Measurements from ENCODE around the gene GRPEL2.

The GRPEL2 gene

DNA sequence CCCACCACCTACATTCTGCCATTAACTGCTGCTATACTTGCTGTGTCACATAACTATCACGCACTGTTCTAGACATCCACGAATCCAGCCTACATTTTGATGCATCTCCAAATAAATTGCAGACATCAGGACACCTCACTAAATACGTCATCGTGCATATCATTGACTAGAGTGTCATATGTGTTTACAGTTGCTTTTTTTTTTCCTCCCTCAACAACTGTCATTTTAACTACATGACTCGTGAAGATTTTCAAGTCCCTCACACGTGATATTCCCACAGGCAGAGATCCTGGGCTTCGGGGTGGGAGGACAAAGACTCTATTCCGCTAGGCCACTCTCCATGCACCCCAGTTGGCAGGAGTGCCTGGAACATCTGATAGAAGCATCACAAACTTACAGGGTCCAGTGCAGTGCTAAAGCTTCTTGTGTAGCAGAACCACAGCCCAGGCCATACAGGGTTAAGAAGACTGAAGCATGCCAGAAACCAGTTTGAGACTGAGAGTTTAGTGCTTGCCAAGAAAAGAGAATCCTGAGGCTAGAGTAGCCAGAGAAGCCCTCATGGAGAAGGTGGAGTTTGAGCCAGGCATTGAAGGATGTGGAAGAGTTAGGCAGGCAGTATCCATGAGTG, 13.7 kb downstream of the GRPEL2 start:
- Histone ChIP-seq H3K36me3 (ENCODE audit: control insufficient read depth in 2 of 2, insufficient read depth in 1 of 2, low read length in 2 of 2) (peaks cover 0 to 20% of the 10 kb centered on the region in 2 experiments; a peak in 2 of 3 replicates), H3K4me1 (ENCODE audit: control insufficient read depth, insufficient read depth, low read length) (no peaks in the 10 kb centered on the region), H3K9me3 (ENCODE audit: control insufficient read depth, insufficient read depth, low read depth, low read length) (no peaks in the 10 kb centered on the region), H3K27ac (ENCODE audit: extremely low read depth, low read depth, low read length) (no peak overlapping the region), H3K4me3 (ENCODE audit: low read depth, low read length) (no peak overlapping the region)
- TF ChIP-seq TCF7L2 (IDR thresholded peaks at IDR 0.05; ENCODE audit: borderline replicate concordance, low read depth, low read length): no peak
- no peak for TF ChIP-seq ZNF169 (tag by site-specific recombination; IDR thresholded peaks at IDR 0.05)
- no peak for TF ChIP-seq ZNF658 (tag by site-specific recombination; IDR thresholded peaks at IDR 0.05)
- no peak for TF ChIP-seq BCL11B (tag by site-specific recombination; IDR thresholded peaks at IDR 0.05; ENCODE audit: low read depth)
- no peak for TF ChIP-seq ZNF530 (tag by site-specific recombination; IDR thresholded peaks at IDR 0.05; ENCODE audit: low read depth)
- TF ChIP-seq ZNF544 (tag by site-specific recombination; IDR thresholded peaks at IDR 0.05): no peak
- no peak for TF ChIP-seq ZBTB48 (tag by site-specific recombination; IDR thresholded peaks at IDR 0.05)
- no peak for TF ChIP-seq ZNF629 (tag by site-specific recombination; IDR thresholded peaks at IDR 0.05)
- TF ChIP-seq ZNF426 (tag by site-specific recombination; IDR thresholded peaks at IDR 0.05): no peak
- TF ChIP-seq, protein P1, sequence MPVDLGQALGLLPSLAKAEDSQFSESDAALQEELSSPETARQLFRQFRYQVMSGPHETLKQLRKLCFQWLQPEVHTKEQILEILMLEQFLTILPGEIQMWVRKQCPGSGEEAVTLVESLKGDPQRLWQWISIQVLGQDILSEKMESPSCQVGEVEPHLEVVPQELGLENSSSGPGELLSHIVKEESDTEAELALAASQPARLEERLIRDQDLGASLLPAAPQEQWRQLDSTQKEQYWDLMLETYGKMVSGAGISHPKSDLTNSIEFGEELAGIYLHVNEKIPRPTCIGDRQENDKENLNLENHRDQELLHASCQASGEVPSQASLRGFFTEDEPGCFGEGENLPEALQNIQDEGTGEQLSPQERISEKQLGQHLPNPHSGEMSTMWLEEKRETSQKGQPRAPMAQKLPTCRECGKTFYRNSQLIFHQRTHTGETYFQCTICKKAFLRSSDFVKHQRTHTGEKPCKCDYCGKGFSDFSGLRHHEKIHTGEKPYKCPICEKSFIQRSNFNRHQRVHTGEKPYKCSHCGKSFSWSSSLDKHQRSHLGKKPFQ (tag by site-specific recombination; IDR thresholded peaks at IDR 0.05): no peak
- TF ChIP-seq, protein P2, sequence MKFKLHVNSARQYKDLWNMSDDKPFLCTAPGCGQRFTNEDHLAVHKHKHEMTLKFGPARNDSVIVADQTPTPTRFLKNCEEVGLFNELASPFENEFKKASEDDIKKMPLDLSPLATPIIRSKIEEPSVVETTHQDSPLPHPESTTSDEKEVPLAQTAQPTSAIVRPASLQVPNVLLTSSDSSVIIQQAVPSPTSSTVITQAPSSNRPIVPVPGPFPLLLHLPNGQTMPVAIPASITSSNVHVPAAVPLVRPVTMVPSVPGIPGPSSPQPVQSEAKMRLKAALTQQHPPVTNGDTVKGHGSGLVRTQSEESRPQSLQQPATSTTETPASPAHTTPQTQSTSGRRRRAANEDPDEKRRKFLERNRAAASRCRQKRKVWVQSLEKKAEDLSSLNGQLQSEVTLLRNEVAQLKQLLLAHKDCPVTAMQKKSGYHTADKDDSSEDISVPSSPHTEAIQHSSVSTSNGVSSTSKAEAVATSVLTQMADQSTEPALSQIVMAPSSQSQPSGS (tag by site-specific recombination; IDR thresholded peaks at IDR 0.05; ENCODE audit: low read depth): 0 out of 2 replicates have a peak, but pooled peaks have one; percentile 4
- TF ChIP-seq ZNF394 (tag by site-specific recombination; IDR thresholded peaks at IDR 0.05; ENCODE audit: borderline replicate concordance): peak; percentile 45; the same call in 1 of the 2 replicates
- CTCF ChIA-PET: interaction anchor here (0.6 to 1.3 kb wide), 2 partner anchors 13 to 42 kb away, joined by 3 to 4 read pairs; no protein-coding TSS in a partner anchor
- POLR2A ChIA-PET: interaction anchor here (1.2 to 5.6 kb wide), 3 partner anchors 14 to 42 kb away, joined by 3 to 77 read pairs (median 3); partner anchors contain the start of gene GRPEL2

DNA sequence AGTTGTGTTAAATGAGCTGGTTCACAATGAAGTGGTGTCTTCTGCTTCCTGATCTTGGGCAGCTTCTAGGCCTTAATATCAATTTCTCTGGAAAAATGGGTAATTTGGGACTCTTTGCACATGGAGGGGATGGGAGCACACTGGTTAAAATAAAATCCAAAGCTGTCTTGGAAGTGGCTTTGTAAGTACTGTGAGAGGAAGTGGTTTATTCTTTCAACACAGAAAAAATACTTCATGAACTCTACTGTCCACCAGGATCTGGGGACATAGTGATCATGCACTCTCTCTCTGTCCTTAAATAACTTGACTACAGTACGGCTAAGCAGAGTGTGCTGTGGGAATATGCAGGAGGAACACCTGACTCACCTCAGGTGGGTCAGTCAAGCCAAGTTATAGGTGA, 15.0 kb downstream of the GRPEL2 start:
- POLR2A ChIA-PET: interaction anchor here (0.5 to 0.9 kb wide), 2 partner anchors 15 to 603 kb away, joined by 3 read pairs; partner anchors contain the start of gene GRPEL2
- CTCF ChIA-PET: interaction anchor here (0.6 to 15.5 kb wide), 4 partner anchors 11 to 75 kb away, joined by 3 to 212 read pairs (median 9); no protein-coding TSS in a partner anchor
- H3K4me1 ChIP-seq (ENCODE audit: control insufficient read depth, insufficient read depth, low read length): no peaks in the 10 kb centered on the region

DNA sequence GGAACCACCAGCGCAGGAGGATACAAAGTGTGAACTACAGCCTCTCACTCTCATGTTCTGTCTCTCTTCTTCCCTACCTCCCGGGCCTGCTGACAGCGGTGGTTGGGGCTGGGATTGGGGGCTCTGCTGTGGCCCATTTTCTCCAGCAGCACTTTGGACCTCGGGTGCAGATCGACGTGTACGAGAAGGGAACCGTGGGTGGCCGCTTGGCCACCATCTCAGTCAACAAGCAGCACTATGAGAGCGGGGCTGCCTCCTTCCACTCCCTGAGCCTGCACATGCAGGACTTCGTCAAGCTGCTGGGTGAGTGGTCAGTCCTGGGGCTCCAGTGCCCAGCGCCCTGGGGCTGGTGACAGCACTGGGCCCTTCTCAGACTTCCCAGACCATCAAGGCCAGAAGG, 17.2 kb downstream of the GRPEL2 start:
- CTCF ChIA-PET: interaction anchor here (0.8 to 15.5 kb wide), 2 partner anchors 11 to 73 kb away, joined by 3 to 212 read pairs; no protein-coding TSS in a partner anchor
- no peaks in the 10 kb centered on the region for H3K4me1 ChIP-seq (ENCODE audit: control insufficient read depth, insufficient read depth, low read length)
- H3K36me3 ChIP-seq (ENCODE audit: control insufficient read depth in 2 of 2, insufficient read depth in 1 of 2, low read length in 2 of 2): no peaks in the 10 kb centered on the region
- no peaks in the 10 kb centered on the region for H3K9me3 ChIP-seq (ENCODE audit: control insufficient read depth, insufficient read depth, low read depth, low read length)
- POLR2A ChIA-PET: no interaction called here
- no peak overlapping the region for H3K4me3 ChIP-seq (ENCODE audit: low read depth, low read length)
- H3K27ac ChIP-seq (ENCODE audit: extremely low read depth, low read depth, low read length): no peak overlapping the region
- TF ChIP-seq ZNF677 (tag by site-specific recombination; IDR thresholded peaks at IDR 0.05) (no peak), ZNF560 (tag by site-specific recombination; IDR thresholded peaks at IDR 0.05; ENCODE audit: borderline replicate concordance) (no peak), ZNF629 (tag by site-specific recombination; IDR thresholded peaks at IDR 0.05) (no peak), ZNF366 (tag by site-specific recombination; conservative IDR thresholded peaks at IDR 0.05) (no peak), ZNF830 (tag by site-specific recombination; IDR thresholded peaks at IDR 0.05; ENCODE audit: low read depth) (no peak), TRIM28 (IDR thresholded peaks at IDR 0.05; ENCODE audit: borderline replicate concordance, low read length) (no peak), ZFP41 (tag by site-specific recombination; IDR thresholded peaks at IDR 0.05; ENCODE audit: borderline replicate concordance) (no peak), FEZF1 (tag by site-specific recombination; IDR thresholded peaks at IDR 0.05) (no peak), ZNF19 (tag by site-specific recombination; IDR thresholded peaks at IDR 0.05; ENCODE audit: low read depth) (no peak), ZBTB7A (tag by site-specific recombination; IDR thresholded peaks at IDR 0.05; ENCODE audit: low read depth) (no peak), ZNF510 (tag by site-specific recombination; IDR thresholded peaks at IDR 0.05; ENCODE audit: insufficient replicate concordance) (no peak)

More for the DNA sequence above, 15.0 kb downstream of the GRPEL2 start:
- no peak overlapping the region for H3K4me3 ChIP-seq (ENCODE audit: low read depth, low read length)
- no peaks in the 10 kb centered on the region for H3K9me3 ChIP-seq (ENCODE audit: control insufficient read depth, insufficient read depth, low read depth, low read length)
- peaks cover 0 to 8% of the 10 kb centered on the region in 2 experiments; a peak in 2 of 3 replicates for H3K36me3 ChIP-seq (ENCODE audit: control insufficient read depth in 2 of 2, insufficient read depth in 1 of 2, low read length in 2 of 2)
- no peak overlapping the region for H3K27ac ChIP-seq (ENCODE audit: extremely low read depth, low read depth, low read length)
- no peak for TF ChIP-seq ZNF530 (tag by site-specific recombination; IDR thresholded peaks at IDR 0.05; ENCODE audit: low read depth)
- TF ChIP-seq ZNF423 (tag by site-specific recombination; IDR thresholded peaks at IDR 0.05): no peak
- no peak for TF ChIP-seq ZNF175 (tag by site-specific recombination; IDR thresholded peaks at IDR 0.05)
- TF ChIP-seq, protein P3, sequence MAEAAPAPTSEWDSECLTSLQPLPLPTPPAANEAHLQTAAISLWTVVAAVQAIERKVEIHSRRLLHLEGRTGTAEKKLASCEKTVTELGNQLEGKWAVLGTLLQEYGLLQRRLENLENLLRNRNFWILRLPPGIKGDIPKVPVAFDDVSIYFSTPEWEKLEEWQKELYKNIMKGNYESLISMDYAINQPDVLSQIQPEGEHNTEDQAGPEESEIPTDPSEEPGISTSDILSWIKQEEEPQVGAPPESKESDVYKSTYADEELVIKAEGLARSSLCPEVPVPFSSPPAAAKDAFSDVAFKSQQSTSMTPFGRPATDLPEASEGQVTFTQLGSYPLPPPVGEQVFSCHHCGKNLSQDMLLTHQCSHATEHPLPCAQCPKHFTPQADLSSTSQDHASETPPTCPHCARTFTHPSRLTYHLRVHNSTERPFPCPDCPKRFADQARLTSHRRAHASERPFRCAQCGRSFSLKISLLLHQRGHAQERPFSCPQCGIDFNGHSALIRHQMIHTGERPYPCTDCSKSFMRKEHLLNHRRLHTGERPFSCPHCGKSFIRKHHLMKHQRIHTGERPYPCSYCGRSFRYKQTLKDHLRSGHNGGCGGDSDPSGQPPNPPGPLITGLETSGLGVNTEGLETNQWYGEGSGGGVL (tag by site-specific recombination; IDR thresholded peaks at IDR 0.05): no peak
- TF ChIP-seq ZNF16 (tag by site-specific recombination; IDR thresholded peaks at IDR 0.05; ENCODE audit: low read depth): no peak
